ENCODE data around the gene SH3GL3.

SH3GL3 gene

GRCh38 chr15:83457149-83457548, 10.0 kb downstream of the SH3GL3 start:
- H3K4me3 ChIP-seq (ENCODE audit: low read depth, low read length) = no peak overlapping the region
- no peak for TF ChIP-seq CTCF (IDR thresholded peaks at IDR 0.05; ENCODE audit: insufficient read depth, low read depth, low read length, missing control alignments)
- DNase-seq (ENCODE audit: low read depth) = no peak

GRCh38 chr15:83458381-83458780, 11.2 kb downstream of the SH3GL3 start:
- DNase-seq (ENCODE audit: low read depth) = no peak
- TF ChIP-seq CTCF (IDR thresholded peaks at IDR 0.05; ENCODE audit: insufficient read depth, low read depth, low read length, missing control alignments) = no peak
- H3K4me3 ChIP-seq (ENCODE audit: low read depth, low read length) = no peak overlapping the region

GRCh38 chr15:83462026-83462425, 14.9 kb downstream of the SH3GL3 start:
- no peak for TF ChIP-seq CTCF (IDR thresholded peaks at IDR 0.05; ENCODE audit: insufficient read depth, low read depth, low read length, missing control alignments)
- no peak overlapping the region for H3K4me3 ChIP-seq (ENCODE audit: low read depth, low read length)
- DNase-seq (ENCODE audit: low read depth) = no peak

- DNase-seq (ENCODE audit: low read depth) = no peak
- no peak for TF ChIP-seq CTCF (IDR thresholded peaks at IDR 0.05; ENCODE audit: insufficient read depth, low read depth, low read length, missing control alignments)
- no peak overlapping the region for H3K4me3 ChIP-seq (ENCODE audit: low read depth, low read length)
Measured at GRCh38 chr15:83462953-83463433, 15.9 kb downstream of the SH3GL3 start.

- H3K4me3 ChIP-seq (ENCODE audit: low read depth, low read length) = no peak overlapping the region
- no peak for TF ChIP-seq CTCF (IDR thresholded peaks at IDR 0.05; ENCODE audit: insufficient read depth, low read depth, low read length, missing control alignments)
- DNase-seq (ENCODE audit: low read depth) = no peak
Measured at GRCh38 chr15:83470887-83471286, 23.7 kb downstream of the SH3GL3 start.

GRCh38 chr15:83471307-83471866, 24.2 kb downstream of the SH3GL3 start:
- DNase-seq (ENCODE audit: low read depth) = no peak
- no peak for TF ChIP-seq CTCF (IDR thresholded peaks at IDR 0.05; ENCODE audit: insufficient read depth, low read depth, low read length, missing control alignments)
- no peak overlapping the region for H3K4me3 ChIP-seq (ENCODE audit: low read depth, low read length)

- DNase-seq (ENCODE audit: low read depth) = no peak
- H3K4me3 ChIP-seq (ENCODE audit: low read depth, low read length) = no peak overlapping the region
- TF ChIP-seq CTCF (IDR thresholded peaks at IDR 0.05; ENCODE audit: insufficient read depth, low read depth, low read length, missing control alignments) = no peak
Measured at GRCh38 chr15:83472151-83472550, 25.0 kb downstream of the SH3GL3 start.
